ENCODE results near the gene DGKI.

The DGKI gene

DNA sequence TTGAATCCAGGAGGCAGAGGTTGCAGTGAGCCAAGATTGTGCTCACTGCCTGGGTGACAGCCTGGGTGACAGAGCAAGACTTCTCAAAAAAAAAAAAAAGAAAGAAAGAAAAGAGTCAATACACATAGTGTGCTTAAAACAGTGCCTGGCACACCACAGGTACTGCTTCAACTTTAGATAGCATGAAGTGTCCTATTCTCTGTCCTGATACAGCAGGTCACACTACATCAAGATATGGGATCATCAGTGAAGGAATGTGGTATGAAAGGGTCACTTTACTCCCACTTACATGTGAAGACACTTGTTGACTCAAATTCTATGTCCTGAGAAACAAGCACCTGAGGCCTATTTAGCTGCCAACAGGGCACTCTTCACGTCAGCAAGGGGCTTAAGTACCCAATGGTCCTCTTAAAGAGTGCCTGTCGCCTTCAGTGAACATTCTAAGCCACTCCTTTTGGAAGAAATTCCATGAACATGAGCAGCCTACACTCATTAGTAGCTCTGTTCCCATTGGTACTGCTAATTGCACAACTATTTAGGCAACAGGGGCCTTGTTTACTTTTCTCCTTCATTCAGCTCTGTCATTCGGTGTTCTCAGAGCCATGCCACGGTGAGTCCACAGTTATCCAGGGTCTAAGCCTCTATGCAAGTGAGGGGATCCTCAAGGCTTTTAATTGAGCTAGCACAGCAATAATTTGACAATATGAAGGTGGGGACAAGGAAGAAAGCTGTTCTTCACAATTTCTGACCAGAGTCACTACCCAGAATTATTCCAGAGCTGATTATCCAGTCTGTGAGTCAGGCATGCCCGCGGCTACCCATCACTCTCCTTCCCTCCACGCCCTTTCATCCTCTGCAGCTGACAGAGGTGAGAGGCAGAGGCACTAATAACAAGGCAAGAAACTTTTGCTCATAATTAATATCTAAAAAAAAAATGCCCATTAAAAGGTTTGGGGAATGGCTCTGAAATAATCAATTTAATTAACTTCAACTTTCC is 446.6 kb downstream of the DGKI start:
- no peak for DNase-seq

DNA sequence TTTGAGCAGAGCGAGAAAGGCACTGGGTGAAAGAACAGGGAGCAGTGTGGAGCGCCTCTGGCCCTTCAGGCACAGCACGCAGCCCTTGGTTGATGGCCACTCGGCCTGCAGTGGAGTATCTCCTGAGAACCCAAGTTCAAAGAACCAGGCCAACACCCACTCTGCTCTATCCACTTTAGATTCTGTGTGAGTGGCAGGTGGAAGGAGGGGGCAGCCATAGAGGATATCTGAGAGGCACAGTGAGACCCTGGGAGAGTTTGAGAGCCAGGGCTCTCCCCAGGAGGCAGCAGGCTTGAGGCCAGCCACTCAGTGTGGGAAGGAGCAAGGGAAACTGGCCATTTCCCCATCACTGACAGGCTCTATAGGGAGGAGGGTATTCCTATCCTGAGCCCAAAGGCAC is 450.7 kb downstream of the DGKI start:
- no peak for DNase-seq

DNA sequence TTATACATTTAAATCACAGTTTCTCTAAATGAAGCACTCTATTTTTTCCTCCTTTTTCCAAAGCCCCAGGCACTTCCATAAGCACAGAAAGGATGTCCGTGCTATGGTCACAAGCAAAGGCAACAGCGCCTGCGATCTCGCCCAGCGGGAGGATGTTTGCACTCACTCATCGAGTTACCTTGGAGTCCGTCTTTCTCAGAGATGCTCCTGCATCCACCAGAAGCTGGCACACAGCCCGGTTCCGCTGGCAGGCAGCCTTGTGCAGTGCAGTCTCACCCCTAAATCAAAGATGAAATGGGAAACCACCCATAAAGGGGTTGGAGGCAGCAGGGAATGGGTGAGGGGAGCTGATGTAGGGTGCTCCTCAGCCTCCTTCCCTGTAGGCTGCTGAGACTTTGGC is 451.4 kb downstream of the DGKI start:
- DNase-seq = no peak

DNA sequence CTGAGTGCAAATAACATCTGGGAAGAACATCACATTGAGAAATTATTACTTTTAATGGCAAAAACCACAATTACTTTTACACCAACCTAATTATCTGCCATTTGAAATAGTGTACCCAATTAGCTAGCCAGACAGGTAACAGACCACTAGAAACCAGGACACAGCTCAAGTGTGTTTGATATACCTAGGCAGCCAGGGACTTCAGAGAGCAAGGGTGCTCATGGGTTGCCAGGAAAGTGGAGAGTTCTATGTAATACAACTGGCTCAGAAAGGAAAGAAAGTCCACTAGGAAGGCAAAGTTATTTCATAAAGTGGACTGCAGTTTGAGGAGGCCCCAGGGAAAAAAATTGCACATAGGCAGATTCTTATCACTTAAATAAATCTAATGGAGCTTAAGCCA is 453.2 kb downstream of the DGKI start:
- DNase-seq = no peak

DNA sequence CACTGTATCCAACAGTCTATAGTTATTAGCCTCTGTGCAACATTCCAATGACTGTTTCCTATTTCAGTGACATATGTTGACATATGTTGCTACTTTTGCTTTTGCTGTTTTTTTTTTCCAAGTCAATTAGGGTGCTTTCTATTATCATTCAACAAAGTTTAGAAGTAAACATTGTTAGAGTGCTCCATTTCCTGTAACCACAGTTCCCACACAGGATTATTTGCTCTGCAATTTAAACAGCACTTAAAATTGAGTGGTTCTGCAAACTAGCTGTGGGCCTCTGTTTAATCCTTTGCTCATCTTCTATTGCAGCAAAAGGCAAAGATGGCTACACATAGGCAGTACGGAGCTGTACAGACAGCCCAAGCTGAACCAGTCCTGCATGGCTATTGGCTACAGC is 456.7 kb downstream of the DGKI start:
- no peak for DNase-seq

DNA sequence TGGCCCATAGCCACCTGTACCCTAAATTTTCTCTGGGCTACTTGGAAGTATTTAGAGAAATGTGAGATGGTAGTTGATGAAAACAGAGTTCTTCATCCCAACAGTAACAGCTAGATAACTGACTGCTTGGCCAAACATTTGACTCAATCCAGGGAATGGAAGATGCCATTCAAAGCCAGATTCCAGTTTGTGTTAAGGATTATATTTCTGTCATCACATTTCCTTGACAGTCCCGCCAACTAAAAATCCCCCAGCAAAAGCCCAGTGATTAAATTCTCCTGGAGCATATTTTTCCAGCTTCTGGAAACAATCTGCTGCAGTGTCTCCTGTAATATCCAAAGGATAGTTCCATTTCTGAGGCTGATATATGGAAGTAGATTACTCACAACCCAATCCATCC is 457.9 kb downstream of the DGKI start:
- DNase-seq = no peak

DNA sequence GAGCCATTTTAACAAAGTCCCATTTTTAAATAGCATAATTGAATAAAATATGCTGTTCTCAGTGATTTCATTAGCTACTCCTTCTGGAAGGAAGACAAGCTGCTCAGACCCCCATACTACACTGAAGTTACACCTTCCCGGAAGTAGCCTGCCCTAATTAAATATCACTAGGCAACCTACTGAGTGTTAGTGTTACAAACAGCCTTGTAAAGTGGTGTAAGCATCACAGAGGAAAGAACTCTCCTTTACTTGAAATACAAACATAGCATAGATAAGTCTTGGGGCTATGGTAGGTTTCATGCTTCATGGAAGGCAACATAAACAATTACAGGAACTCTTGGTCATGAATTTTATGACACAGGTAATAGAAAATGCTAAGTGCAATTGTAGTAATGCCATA is 459.8 kb downstream of the DGKI start:
- DNase-seq = no peak

DNA sequence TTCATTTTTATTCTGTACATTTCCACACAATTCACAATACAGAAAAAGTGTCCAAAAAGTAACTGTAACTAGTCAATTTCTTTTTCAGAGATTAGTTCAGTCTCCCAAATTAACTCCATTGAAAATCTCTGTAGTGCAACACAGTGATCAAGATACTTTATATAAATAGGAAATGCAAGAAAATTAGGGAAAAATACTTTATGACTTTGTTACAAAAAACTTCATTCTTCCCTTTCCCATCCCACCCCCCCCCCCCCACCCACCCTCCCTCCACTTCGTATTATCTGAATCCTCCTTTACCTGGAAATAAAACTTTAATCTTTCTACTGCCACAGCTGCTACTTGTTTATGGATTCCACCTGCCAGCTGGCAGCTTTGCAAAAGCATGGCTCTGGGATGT is 465.7 kb downstream of the DGKI start:
- no peak for DNase-seq

DNA sequence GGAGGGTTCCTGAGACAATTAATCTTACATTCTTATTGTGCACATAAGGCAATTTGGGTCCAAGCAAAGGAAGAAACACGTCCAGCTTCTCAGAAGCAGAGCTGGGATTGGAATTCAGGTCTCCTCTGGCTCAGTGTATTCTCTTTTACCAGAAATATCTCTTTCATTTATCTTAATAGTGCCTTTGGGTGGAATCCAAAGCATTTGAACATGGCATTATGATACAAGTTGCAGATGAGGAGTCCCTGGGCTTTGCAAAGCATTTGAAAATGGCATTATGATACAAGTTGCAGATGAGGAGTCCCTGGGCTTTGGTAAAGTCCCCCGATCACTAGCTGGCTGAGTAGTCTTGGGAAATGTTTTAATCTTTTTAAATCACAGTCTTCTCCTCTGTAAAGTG is 473.3 kb downstream of the DGKI start:
- no peak for DNase-seq

DNA sequence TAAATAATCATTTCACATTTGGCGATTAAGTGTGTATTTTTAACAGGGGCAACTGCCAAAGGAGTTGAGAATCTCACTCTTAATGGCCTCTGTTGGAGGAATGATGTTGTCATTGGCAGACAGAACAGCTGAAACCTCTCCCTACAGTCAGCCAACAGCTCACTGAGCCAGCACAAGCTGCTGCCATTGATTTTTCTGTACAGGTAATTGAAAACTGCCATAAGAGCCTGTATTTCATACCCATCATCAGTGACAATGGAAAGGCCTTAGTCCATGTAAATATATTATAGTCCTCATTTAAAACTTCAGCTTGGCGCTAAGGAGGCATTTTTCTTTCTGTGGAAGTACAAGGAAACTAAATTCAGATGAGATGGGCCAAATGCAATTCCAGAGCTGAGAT is 475.2 kb downstream of the DGKI start:
- DNase-seq = no peak

DNA sequence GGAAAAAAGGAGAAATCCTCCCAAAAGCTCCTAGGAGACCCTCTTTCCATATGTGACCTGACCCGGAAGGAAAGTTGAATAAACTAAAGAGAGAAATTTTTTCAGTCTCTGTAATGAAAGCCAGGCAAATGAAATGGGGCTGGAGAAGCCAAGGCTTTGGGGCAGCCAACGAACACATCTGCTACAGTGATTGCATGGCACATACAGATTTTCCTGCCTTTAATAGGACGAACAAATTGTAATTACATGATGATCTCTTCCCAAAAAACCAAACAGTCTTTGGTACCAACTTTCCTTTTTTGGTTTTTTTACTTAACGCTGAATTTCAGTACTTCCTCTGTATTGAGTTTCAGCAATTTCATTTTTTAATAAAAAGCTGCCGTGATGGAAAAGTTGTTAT is 479.8 kb downstream of the DGKI start:
- no peak for DNase-seq

DNA sequence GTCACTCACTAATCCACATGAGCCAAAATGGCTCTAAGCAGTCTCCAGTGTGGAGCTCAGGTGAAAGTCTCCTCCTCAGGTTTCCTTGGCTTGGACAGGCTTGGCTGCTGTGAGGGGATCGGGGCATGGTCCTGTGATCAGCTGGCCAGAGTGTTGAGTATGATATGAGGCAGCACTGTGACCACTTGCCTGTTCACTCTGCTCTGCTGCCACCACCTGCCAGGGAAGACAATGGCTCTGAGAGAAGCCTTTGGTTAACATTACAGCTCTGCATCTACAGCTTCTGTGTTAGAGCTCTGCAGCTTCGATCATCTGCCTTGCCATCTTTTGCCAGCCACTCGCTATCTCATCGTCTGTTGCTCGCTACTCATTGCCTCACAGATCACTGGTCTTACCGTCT is 483.1 kb downstream of the DGKI start:
- no peak for DNase-seq

DNA sequence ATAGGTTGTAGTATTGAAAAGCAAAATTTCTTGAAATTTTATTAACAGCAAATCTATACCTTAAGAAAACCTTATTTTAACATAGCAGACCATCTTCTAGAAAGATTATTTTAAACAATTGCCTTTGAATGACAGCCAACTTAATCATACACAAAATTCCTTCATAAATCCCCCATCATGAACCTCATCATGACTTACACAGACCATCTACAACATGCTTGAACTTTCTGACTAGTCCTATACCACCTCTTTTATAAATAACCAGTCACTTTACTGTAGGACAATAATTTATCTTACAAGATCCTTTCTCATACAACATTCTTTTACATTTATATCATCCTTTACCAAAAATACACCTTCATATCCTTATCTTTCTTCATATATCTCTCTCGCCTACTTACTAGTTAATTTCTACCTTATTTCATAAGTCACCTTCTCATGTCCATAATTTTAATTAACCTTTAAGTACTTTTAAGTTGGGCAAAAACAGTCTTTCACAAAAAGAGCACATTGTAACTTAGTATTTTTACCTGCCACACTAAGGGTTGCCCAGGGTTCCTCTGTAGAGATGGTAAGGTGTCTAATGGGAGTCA is 486.6 kb downstream of the DGKI start:
- no peak for DNase-seq

DNA sequence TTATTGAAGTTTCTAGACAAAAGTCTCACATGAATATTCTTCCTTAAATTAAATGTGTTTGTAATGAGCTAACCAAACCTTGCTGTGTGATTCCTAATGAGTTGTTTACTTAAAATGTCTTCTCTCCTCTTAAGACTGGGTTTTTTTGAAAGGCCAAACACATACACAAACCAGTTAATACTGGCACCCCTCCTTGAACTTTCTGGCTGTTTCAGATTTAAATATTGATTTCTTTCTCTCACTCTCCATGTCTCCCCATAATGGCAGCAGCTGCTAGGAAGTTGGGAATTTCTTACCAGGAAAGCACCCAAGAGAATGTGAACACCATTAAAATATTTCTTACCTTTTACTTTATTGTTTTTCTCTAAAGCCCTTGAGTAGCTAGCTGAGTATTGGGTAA is 491.8 kb downstream of the DGKI start:
- DNase-seq = no peak

DNA sequence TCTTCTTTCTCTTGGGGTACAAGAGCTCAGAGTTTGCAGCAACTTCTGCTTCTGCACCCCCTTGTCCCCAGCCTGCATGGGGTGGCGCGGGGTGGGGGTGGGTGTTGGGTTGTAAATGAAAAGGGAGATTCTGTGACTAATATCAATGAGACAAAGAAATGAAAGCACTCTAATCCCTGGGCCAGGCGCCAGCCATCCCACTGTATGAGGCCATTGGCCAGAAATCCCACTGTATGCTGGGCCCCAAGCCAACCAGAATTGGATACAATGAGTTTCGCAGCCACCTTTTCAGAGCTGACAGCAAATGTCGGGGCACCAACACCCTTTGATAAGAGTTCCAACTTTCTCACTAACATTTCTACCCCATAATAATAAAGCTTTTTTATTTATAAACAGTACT is 492.4 kb downstream of the DGKI start:
- DNase-seq = no peak

DNA sequence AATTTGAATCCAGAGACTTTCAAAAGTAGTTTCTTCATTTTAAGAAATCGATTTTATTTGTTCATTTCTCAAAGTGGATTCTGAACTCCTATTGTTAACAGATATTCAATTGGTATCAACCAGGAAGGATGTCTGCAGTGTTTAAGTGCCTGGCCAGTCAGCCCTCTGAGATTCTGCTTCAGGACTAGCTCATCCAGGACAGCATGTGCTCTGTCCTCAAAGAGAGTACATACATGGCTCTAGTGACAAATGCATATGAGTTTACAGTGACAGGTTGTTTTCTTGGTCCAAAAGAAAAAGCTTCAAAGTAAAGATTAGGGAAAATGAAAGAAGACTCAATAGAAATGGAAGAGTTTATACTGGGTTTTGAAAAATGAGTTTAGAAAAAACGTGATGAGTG is 494.8 kb downstream of the DGKI start:
- no peak for DNase-seq

DNA sequence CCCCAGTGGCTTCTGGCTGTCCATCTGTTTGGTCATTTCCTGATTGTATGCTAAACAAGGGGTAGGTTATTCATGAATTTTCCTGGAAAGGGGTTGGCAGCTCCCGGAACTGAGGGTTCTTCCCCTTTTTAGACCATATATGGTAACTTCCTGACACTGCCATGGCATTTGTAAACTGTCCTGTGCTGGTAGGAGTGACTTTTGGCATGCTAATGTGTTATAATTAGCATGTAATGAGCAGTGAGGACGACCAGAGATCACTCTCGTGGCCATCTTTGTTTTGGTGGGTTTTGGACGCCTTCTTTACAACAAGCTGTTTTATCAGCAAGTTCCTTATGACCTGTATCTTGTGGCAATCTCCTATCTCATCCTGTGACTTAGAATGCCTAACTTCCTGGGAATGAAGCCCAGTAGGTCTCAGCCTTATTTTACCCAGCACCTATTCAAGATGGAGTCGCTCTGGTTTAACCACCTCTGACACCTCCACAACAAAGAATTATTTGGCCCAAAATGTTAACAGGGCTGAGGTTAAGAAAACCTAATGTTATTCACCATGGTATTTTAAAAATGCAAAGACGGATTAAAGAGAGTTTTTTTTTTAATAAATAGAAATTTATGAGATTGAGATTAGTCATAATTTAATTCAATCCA is 500.9 kb downstream of the DGKI start:
- DNase-seq = no peak

DNA sequence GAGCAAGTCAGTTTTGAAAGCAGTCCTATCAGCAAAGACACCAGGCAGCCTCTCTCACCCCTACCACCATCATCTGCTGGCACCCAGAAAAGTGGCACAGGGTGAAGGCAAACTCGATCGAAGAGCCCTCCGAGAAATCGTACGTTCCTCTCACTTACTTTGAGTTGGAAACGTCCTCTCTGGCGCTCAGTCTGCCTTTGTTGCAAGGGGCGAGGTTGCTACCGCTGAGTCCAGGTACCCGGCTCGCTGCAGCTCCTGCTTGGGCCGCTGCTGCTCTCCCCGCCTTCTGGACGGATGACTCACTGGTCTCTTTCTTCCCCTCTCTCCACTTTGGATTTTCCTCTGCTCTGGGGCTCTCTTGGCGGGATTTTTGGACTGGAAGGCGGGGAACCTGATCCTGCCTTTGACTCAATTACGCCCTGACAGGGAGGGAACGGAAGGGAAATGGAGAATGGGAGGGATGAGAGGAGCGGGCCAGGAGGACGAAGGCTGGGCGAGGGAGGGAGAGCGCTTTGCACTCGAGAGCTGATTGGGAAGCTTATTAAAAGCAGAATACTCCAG is 503.4 kb downstream of the DGKI start, which contains the start of gene PTN:
Gene PTN (minus strand): TSS at position 453 of the 561 bp plus-strand sequence. CDS start 88,760 bp downstream, outside the sequence.
- no peak for DNase-seq

DNA sequence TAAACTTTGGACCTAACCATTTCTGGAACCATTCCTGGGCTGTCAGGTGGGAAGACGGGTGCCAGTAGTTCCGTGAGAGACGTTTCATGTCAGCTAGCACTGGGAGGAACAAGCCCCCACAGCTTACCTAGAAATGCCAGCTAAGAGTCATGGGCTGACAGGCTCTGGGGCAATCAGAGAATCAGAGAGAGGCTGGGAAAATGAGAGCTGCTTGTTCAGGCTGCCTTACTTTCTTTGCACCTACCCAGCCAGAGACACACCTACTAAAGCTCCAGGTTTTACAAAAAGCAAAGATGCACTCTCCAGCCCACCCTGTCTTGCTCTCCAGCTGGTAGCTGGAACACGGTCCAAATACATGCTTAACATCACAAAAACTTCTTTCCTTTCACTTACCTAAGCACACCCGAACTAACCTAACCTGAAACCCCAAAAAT is 503.9 kb downstream of the DGKI start:
- no peak for DNase-seq

DNA sequence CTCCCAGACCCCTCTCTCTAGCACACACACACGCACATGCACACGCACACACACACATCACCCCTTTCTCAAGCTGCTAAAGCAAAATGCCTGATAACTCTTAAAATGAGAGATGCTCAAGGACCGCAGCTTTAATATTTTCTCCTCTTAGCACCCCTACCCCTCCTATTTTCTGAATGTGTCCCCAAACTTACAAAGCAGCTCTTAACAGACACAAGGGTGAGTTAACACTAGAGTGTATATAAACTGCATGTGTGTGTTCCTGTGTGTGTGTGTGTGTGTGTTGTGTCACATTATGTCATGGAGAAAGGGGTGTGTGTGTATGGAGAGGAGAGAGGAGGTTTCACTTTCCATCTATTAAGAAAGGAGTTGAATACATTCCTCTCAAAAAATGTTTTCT is 504.5 kb downstream of the DGKI start:
- no peak for DNase-seq

DNA sequence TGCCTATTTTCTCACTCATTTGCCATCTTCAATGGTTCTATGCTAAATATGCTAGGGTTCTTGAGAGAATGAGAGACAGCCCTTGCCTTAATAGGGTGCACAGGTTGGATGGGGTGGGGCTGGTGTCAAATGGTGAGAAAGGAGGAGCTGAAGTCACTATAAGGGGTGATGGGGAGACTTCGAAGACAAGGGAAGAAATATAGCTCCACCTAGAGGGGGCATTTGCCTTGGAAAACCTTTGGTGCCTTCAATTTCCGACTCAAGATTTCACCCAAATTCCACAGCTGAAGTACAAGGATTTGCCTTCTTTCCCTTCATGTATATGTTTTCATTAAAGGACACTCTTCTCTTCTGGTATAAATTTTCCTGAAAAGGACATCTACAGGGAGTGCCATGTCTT is 508.9 kb downstream of the DGKI start:
- DNase-seq = no peak

DNA sequence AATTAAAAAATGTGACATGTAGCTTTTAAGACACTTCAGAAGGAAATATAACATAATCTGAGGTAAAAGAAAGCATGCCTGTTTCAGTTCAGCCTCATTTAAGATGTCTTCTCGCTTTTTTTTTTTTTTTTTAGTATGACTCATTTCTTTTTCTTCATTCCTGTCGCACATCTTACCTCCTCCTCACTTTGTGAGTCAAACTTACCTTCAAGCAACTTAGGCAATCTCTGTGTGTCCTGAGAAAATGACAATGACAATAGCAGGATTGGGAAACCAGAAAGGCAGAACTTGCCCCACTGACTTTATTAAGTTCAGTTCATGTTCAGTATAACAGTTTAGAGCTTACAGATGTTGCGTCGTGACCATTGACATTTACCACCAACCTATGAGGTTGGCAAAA is 511.0 kb downstream of the DGKI start:
- DNase-seq = no peak

DNA sequence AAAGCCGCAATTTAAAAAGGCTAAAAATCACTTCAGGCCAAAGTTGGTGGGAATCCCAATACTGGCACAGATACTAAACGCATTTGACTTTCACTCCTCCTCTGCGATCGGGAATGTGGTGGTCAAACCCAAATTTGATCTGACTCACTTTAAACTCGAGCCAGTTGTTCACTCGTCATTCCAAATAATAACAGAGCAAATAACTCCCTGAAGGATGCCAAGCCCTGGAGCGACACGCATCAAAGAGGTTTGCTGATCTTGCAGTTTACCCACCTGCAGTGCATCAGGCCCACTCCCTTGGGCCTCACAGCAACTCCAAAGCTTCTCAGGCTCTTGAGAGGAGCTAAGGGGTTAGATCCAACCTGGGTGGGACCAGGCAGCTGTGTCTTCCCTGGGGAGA is 515.4 kb downstream of the DGKI start:
- no peak for DNase-seq

All from AML-193 (cell line).